ENCODE results near the gene PDE8A. TPM values are rescaled to one million over a fixed set of nuclear protein-coding genes. Genes with fewer than 3 reads are reported as not detected.

Gene PDE8A
- total and polyA plus RNA-seq, 3 donors from 2014 or later: 27.8 to 67.8 (median 67.3) TPM

DNA sequence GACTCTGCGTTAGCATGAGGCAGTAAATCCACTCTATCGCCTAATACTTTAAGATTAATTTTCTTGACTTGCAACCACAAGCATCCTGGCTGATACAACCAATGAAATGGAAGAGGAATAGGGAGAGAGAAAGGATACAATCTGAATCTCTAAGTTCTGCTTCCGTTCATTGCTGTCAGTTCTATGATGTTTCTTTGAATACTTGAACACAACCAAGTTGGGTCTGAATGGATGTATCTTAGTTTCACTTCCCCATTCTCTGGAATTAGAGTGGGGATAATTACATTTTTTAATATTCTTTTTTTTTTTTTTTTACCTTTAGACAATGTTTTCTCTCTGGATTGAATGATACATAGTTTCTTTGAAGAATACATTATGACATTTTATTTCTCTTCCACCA is 22.9 kb downstream of the PDE8A start:
- no peaks in the 10 kb centered on the region for H3K27me3 ChIP-seq
- intact Hi-C loops (cut with DNase I; ENCODE audit: low total_unique reads): no loop called here
- DNase-seq: no peak
- H3K27ac ChIP-seq: no peak overlapping the region
- TF ChIP-seq POLR2A (IDR thresholded peaks at IDR 0.05): no peak
- TF ChIP-seq, protein P1, sequence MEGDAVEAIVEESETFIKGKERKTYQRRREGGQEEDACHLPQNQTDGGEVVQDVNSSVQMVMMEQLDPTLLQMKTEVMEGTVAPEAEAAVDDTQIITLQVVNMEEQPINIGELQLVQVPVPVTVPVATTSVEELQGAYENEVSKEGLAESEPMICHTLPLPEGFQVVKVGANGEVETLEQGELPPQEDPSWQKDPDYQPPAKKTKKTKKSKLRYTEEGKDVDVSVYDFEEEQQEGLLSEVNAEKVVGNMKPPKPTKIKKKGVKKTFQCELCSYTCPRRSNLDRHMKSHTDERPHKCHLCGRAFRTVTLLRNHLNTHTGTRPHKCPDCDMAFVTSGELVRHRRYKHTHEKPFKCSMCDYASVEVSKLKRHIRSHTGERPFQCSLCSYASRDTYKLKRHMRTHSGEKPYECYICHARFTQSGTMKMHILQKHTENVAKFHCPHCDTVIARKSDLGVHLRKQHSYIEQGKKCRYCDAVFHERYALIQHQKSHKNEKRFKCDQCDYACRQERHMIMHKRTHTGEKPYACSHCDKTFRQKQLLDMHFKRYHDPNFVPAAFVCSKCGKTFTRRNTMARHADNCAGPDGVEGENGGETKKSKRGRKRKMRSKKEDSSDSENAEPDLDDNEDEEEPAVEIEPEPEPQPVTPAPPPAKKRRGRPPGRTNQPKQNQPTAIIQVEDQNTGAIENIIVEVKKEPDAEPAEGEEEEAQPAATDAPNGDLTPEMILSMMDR (IDR thresholded peaks at IDR 0.05): no peak
- peaks cover 19% of the 10 kb centered on the region for H3K4me1 ChIP-seq
- H3K36me3 ChIP-seq (ENCODE audit: low read depth, missing control alignments): no peaks in the 10 kb centered on the region
- 76 to 86% methylated on average over 3 of the region's 3 CpGs for WGBS, 2 donors
- no peak overlapping the region for H3K4me3 ChIP-seq
- H3K9me3 ChIP-seq: no peaks in the 10 kb centered on the region

DNA sequence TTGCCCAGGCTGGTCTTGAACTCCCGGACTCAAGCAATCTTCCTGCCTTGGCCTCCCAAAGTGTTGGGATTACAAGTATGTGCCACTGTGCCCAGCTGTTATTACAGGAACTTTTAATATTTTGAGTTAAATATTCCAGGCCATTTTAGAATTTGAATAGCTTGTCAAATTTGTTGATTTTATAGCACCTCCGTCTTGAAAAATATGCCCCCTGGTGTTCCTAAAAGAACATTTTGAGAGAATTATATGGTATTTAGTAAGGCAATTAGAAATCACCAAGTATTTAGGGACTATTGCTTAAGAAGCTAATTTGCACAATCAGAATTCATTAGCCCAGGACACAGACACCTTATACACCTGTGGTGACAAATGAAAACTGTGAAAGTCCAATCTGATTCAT is 23.7 kb downstream of the PDE8A start:
- Histone ChIP-seq H3K36me3 (ENCODE audit: low read depth, missing control alignments) (no peaks in the 10 kb centered on the region), H3K27me3 (no peaks in the 10 kb centered on the region), H3K4me1 (peaks cover 21% of the 10 kb centered on the region), H3K27ac (no peak overlapping the region), H3K4me3 (no peak overlapping the region), H3K9me3 (no peaks in the 10 kb centered on the region)
- TF ChIP-seq, protein P1 (IDR thresholded peaks at IDR 0.05): no peak
- no peak for TF ChIP-seq POLR2A (IDR thresholded peaks at IDR 0.05)
- WGBS, 2 donors: 82 to 83% methylated on average over 2 of the region's 2 CpGs
- DNase-seq: no peak
- intact Hi-C loops (cut with DNase I; ENCODE audit: low total_unique reads): no loop called here

DNA sequence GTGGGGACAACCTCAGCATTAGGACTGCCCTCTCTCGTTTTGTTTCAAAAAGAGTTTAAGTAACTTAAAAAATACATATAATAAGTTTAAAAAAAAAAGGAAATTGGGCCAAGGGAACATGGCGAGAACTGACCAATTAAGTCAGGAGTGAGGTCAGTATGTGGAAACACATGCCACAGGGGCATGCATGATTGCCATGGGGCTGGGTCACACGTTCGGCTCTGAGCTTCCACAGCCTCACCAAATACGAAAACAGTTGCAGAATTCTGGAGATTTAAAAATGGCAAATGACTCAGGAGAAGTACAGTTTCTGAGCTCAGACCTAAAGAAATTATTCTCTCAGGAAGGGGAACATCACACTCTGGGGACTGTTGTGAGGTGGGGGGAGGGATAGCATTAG is 24.1 kb downstream of the PDE8A start:
- 80 to 82% methylated on average over 5 of the region's 5 CpGs for WGBS, 2 donors
- H3K36me3 ChIP-seq (ENCODE audit: low read depth, missing control alignments): no peaks in the 10 kb centered on the region

DNA sequence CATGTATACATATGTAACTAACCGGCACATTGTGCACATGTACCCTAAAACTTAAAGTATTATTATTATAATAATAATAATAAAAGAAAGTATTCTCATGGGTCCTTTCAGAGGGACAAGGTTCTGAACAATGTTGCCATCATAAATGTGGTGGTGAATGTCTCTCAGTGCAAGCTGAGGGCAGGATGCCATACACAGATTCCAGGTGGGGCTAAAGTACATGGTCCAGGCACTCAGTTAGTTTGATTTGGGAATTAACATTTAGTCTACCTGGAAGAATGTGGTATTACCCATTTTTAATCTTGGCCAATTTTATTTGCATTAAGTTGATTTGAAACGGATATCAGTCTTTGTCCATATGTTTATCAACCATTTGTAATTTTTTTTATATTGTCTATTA is 24.5 kb downstream of the PDE8A start:
- Histone ChIP-seq H3K36me3 (ENCODE audit: low read depth, missing control alignments) (no peaks in the 10 kb centered on the region), H3K9me3 (no peaks in the 10 kb centered on the region), H3K27me3 (no peaks in the 10 kb centered on the region), H3K4me3 (no peak overlapping the region), H3K27ac (no peak overlapping the region), H3K4me1 (peaks cover 20% of the 10 kb centered on the region)
- intact Hi-C loops (cut with DNase I; ENCODE audit: low total_unique reads): no loop called here
- no peak for DNase-seq
- TF ChIP-seq, protein P1 (IDR thresholded peaks at IDR 0.05): no peak
- no peak for TF ChIP-seq POLR2A (IDR thresholded peaks at IDR 0.05)
- WGBS, 2 donors: 77 to 90% methylated on average over 2 of the region's 2 CpGs

More for the DNA sequence above, 24.1 kb downstream of the PDE8A start:
- no peak overlapping the region for H3K4me3 ChIP-seq
- peaks cover 20% of the 10 kb centered on the region for H3K4me1 ChIP-seq
- no peak for DNase-seq
- H3K9me3 ChIP-seq: no peaks in the 10 kb centered on the region
- TF ChIP-seq POLR2A (IDR thresholded peaks at IDR 0.05): no peak
- TF ChIP-seq, protein P1 (IDR thresholded peaks at IDR 0.05): no peak
- intact Hi-C loops (cut with DNase I; ENCODE audit: low total_unique reads): no loop called here
- H3K27me3 ChIP-seq: no peaks in the 10 kb centered on the region
- no peak overlapping the region for H3K27ac ChIP-seq

DNA sequence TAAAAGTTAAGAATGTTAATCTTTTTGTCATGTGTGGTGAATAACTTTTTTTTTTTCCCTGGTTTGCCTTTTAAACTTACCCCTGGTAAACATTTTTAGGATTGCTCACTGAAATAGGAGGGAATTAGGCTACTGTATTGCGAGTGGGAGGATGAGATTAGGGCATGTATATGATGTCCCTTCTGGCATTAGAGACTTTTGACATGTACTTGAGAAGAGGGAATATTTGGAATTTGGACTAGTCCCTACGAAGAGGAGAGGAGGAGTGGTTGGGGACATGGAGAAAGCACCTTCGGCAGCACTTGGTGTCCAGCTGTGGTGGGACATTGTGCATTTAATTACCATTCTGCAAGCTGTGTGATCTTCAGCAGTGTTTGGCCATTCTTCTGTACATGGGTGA is 25.0 kb downstream of the PDE8A start:
- no peak for TF ChIP-seq POLR2A (IDR thresholded peaks at IDR 0.05)
- TF ChIP-seq, protein P1 (IDR thresholded peaks at IDR 0.05): no peak
- Histone ChIP-seq H3K4me3 (no peak overlapping the region), H3K27me3 (no peaks in the 10 kb centered on the region), H3K9me3 (no peaks in the 10 kb centered on the region), H3K27ac (no peak overlapping the region), H3K36me3 (ENCODE audit: low read depth, missing control alignments) (no peaks in the 10 kb centered on the region), H3K4me1 (peaks cover 20% of the 10 kb centered on the region)
- no peak for DNase-seq
- 82 to 88% methylated on average over 3 of the region's 3 CpGs for WGBS, 2 donors
- intact Hi-C loops (cut with DNase I; ENCODE audit: low total_unique reads): no loop called here
